ENCODE results near the gene ALG14. TPM values are rescaled to one million over a fixed set of nuclear protein-coding genes. Genes with fewer than 3 reads are reported as not detected.
"Not testable (repeated sequence)": the region's sequence is repeated elsewhere in the genome, so short reads cannot be mapped to it uniquely, and the experiment has no call there.

Gene ALG14
- total RNA-seq, 2 experiments from 2014 or later = 4.3 to 4.4 TPM

DNA sequence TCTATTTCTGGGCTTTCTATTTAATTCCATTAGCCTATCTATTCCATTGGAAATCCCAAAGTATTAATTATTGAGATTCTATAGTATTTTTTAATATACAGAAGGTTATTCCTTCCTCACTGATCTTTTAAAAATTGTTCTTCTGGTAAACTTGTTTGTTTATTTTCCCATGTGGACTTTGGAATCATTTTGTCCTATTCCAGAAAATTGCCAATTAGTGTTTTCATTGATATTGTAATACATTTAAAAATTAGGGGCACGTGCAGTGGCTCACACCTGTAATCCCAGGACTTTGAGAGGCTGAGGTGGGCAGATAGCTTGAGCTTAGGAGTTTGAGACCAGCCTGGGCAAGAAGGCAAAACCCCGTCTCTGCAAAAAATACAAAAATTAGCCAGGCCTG lies 36.0 kb upstream of the ALG14 start:
- Mint-ChIP-seq H3K4me3 (no peak overlapping the region), H3K27ac (no peak overlapping the region), H3K27me3 (peaks cover 3% of the 10 kb centered on the region), H3K9me3 (no peaks in the 10 kb centered on the region), H3K4me1 (ENCODE audit: low read depth) (no peaks in the 10 kb centered on the region), H3K36me3 (no peaks in the 10 kb centered on the region)
- DNase-seq = no peak
- POLR2A ChIA-PET = no interaction called here
- CTCF ChIA-PET = interaction anchor here (0.6 kb wide), 1 partner anchor 9 kb away, joined by 4 read pairs; no protein-coding TSS in a partner anchor
- intact Hi-C loops (cut with micrococcal nuclease) = no loop called here

DNA sequence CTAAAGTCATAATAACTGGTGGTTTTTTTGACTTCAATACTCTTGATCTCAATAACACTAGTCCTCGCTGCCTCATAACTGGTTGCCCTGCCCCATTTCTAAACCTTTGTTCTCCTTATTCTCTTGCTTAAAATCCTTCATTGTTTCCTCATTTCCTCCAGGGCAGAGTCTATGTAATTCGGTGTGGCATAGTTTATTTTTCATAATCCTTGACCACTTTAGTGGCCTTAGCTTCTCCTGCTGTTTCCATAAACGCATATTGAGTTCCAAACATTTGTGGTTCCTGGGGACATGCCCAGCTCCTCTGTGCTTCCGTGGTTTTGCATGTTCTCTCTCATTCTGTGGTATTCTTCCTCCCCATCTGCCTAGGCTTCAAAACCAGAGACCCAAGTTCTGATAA lies 25.4 kb upstream of the ALG14 start:
- no peaks in the 10 kb centered on the region for H3K27me3 Mint-ChIP-seq
- POLR2A ChIA-PET = no interaction called here
- no peak overlapping the region for H3K4me3 Mint-ChIP-seq
- CTCF ChIA-PET = no interaction called here
- no peak overlapping the region for H3K27ac Mint-ChIP-seq
- no peak for DNase-seq
- no peaks in the 10 kb centered on the region for H3K9me3 Mint-ChIP-seq
- H3K36me3 Mint-ChIP-seq = no peaks in the 10 kb centered on the region
- H3K4me1 Mint-ChIP-seq (ENCODE audit: low read depth) = no peaks in the 10 kb centered on the region
- intact Hi-C loops (cut with micrococcal nuclease) = no loop called here

DNA sequence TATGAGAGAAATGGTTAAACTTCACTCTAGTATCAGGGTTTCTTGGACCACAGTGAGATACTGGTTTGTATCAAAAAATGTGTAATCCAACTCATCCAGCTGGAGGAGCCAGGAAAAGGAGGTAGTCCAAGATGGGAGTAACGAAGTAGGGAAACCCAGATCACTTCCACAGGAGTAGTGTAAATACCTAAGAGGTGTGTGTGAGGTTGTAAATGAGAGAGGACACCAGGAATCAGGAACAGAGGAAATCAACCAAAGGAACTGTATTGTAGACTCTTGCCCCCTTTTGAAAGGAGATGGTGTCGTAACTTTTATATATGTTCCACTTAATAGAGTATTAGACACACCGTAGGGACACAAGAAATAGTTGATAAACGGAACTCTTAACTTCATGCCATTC lies 24.7 kb upstream of the ALG14 start:
- CTCF ChIA-PET = no interaction called here
- Mint-ChIP-seq H3K9me3 (no peaks in the 10 kb centered on the region), H3K4me3 (no peak overlapping the region), H3K36me3 (no peaks in the 10 kb centered on the region), H3K27ac (no peak overlapping the region), H3K27me3 (no peaks in the 10 kb centered on the region), H3K4me1 (ENCODE audit: low read depth) (no peaks in the 10 kb centered on the region)
- no peak for DNase-seq
- intact Hi-C loops (cut with micrococcal nuclease) = no loop called here
- POLR2A ChIA-PET = no interaction called here

DNA sequence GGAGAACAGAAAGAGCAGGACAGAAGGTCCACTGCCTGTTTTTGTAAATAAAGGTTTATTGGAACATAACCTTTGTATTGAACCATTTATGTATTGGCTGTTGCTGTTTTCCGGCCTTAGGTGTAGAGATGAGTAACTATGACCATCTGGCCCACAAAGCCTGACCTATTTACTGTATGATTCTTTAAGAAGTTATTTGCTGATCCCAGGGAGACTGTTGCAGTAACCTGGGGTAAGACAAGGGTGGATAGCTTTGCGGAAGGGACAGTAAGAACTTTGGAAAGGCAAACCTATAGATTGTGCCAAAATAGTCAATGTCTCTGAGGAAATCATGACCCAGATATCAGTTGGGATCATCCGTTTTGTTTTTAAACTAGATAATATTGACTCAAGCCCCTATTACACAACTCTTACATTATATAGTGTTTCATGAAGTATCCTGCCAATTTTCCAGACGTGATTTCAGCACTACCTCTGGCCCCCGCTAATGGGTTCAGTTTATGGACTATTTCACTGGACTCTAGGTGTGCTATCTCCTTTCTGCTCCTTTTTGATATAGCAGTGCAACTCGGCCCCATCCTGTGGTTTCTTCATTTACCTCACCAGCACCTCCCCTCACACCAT lies 23.6 kb upstream of the ALG14 start:
- intact Hi-C loops (cut with micrococcal nuclease) = no loop called here
- DNase-seq = no peak
- CTCF ChIA-PET = no interaction called here
- Mint-ChIP-seq H3K27ac (no peak overlapping the region), H3K36me3 (no peaks in the 10 kb centered on the region), H3K4me1 (ENCODE audit: low read depth) (no peaks in the 10 kb centered on the region), H3K9me3 (no peaks in the 10 kb centered on the region), H3K4me3 (no peak overlapping the region), H3K27me3 (no peaks in the 10 kb centered on the region)
- POLR2A ChIA-PET = no interaction called here

DNA sequence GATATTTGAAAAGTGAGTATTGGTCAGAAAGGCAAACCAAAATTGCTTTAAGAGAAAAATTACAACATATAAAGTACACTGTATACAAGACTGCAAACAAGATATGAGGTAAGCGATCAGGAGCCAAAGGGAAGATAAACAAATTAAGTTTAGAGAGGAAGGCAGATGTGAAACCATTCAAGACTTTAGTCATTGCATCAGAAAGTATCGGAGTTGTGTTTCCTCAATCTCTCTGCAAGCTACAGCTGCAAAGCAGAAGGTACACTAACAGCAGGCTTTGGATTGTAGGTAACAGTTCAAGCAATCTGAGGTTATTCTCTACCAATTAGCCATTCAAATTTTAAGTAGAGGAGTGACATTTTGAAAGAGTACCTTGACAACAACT lies 23.1 kb upstream of the ALG14 start:
- intact Hi-C loops (cut with micrococcal nuclease) = no loop called here
- no peaks in the 10 kb centered on the region for H3K4me1 Mint-ChIP-seq (ENCODE audit: low read depth)
- no peaks in the 10 kb centered on the region for H3K27me3 Mint-ChIP-seq
- CTCF ChIA-PET = no interaction called here
- DNase-seq = no peak
- no peaks in the 10 kb centered on the region for H3K9me3 Mint-ChIP-seq
- no peaks in the 10 kb centered on the region for H3K36me3 Mint-ChIP-seq
- H3K4me3 Mint-ChIP-seq = no peak overlapping the region
- POLR2A ChIA-PET = no interaction called here
- no peak overlapping the region for H3K27ac Mint-ChIP-seq

DNA sequence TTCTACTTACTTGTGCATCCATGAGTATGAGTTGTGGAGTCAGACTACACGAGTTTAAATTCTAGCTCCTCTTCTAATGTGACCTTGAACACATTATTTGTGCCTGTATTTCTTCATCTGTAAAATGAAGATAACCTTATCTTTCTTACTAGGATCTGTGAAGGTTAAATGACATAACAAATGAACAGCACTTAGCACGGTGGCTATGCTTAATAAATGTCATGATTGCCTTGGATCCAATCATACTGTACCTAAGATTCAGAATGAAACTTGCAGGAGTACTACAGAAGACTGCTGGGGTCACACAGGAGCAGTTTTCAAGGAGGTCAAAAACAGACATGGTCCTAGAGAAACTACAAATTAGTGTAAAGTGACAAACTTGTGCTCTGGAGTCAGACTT lies 22.2 kb upstream of the ALG14 start:
- H3K4me1 Mint-ChIP-seq (ENCODE audit: low read depth) = no peaks in the 10 kb centered on the region
- POLR2A ChIA-PET = interaction anchor here (0.5 kb wide), 1 partner anchor 44 kb away, joined by 3 read pairs; no protein-coding TSS in a partner anchor
- CTCF ChIA-PET = no interaction called here
- no peak for DNase-seq
- H3K9me3 Mint-ChIP-seq = no peaks in the 10 kb centered on the region
- intact Hi-C loops (cut with micrococcal nuclease) = no loop called here
- no peak overlapping the region for H3K27ac Mint-ChIP-seq
- no peak overlapping the region for H3K4me3 Mint-ChIP-seq
- H3K27me3 Mint-ChIP-seq = no peaks in the 10 kb centered on the region
- H3K36me3 Mint-ChIP-seq = no peaks in the 10 kb centered on the region

DNA sequence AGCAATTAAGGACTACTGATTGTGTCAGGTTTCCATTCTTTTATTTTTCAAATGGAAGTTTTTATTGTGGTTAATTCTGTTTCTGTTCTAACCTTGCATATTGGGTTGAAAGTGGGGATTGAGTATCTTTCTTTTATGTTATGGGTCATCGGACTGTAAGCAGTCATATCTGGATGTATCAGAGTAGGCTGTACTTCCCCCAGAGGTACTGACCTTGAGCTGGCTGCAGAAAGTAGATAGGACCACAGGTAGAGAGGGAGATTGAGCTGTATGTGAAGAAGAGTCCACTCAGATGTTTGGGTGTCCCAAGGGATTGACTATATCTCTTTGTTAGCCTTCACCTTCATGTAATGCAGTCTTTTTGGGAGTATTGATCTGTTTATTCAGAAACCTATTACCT lies 20.5 kb upstream of the ALG14 start:
- H3K9me3 Mint-ChIP-seq = no peaks in the 10 kb centered on the region
- H3K4me3 Mint-ChIP-seq = no peak overlapping the region
- no peaks in the 10 kb centered on the region for H3K4me1 Mint-ChIP-seq (ENCODE audit: low read depth)
- intact Hi-C loops (cut with micrococcal nuclease) = no loop called here
- ChIA-PET POLR2A (no interaction called here), CTCF (interaction anchor here (0.8 kb wide), 1 partner anchor 8 kb away, joined by 3 read pairs; no protein-coding TSS in a partner anchor)
- H3K27ac Mint-ChIP-seq = no peak overlapping the region
- no peak for DNase-seq
- no peaks in the 10 kb centered on the region for H3K36me3 Mint-ChIP-seq
- peaks cover 3% of the 10 kb centered on the region for H3K27me3 Mint-ChIP-seq

DNA sequence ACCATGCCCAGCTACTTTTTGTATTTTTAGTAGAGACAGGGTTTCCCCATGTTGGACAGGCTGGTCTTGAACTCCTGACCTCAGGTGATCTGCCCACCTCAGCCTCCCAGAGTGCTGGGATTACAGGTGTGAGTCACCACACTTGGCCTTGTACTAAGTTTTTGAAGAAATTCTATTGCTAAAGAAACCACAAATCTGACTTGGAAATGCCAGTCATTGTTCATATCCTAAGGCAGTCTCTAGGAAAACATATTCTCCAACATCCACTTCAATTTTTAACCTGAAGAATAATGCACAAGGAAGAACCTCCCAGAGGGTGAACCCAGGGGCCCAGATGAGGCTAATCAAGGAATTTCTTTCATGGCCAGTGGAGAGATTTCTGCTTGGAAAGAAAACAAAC lies 20.1 kb upstream of the ALG14 start:
- H3K36me3 Mint-ChIP-seq; POLR2A ChIA-PET; CTCF ChIA-PET; H3K9me3 Mint-ChIP-seq; H3K27me3 Mint-ChIP-seq; H3K27ac Mint-ChIP-seq; H3K4me1 Mint-ChIP-seq (ENCODE audit: low read depth); intact Hi-C loops (cut with micrococcal nuclease); H3K4me3 Mint-ChIP-seq; DNase-seq: not testable (repeated sequence)

DNA sequence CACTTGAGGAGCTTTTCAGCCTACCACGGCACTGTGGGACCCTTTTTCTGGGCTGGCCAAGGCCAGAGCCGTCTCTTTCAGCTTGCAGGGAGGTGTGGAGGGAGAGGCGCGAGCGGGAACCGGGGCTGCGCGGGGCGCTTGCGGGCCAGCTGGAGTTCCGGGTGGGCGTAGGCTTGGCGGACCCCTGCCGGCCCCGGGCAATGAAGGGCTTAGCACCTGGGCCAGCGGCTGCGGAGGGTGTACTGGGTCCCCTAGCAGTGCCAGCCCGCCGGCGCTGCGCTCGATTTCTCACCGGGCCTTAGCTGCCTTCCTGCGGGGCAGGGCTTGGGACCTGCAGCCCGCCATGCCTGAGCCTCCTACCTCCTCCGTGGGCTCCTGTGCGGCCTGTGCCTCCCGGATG lies 18.5 kb upstream of the ALG14 start:
- H3K4me1 Mint-ChIP-seq (ENCODE audit: low read depth); intact Hi-C loops (cut with micrococcal nuclease); H3K27me3 Mint-ChIP-seq; H3K27ac Mint-ChIP-seq; H3K4me3 Mint-ChIP-seq; H3K36me3 Mint-ChIP-seq; H3K9me3 Mint-ChIP-seq; DNase-seq; POLR2A ChIA-PET: not testable (repeated sequence)
- CTCF ChIA-PET = interaction anchor here (1.3 kb wide), 1 partner anchor 46 kb away, joined by 3 read pairs; no protein-coding TSS in a partner anchor

DNA sequence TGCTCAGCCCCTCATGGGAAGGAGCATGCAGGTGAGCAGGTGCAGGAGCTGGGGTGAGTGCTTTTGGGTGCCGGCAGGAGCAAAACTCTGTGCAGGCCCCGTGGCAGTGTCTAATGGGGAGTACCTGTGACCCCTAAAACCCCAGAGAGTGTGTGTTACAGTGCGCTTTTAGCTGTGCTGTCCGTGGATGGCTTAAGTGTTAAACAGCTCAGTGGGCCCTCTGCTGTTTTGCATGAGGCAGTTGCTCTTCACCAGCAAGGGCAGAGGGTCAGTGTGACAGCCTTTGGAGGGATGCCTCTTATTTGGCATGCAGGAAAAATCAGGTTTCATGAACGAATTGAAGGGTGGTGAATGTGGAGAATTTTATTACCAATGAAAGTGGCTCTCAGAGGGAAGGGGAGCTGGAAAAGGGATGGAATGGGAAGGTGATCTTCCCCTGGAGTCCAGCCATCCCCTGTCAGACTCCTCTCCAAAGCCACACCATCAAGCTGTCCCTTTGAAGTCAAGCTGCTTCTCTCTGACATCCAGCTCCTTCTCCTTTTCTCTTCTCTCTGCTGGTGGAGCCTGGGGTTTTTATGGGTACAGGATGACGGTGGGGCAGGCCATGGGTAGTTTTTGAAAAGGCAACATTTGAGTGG lies 17.0 kb upstream of the ALG14 start:
- H3K27me3 Mint-ChIP-seq = peaks cover 6% of the 10 kb centered on the region
- no peak overlapping the region for H3K27ac Mint-ChIP-seq
- no peaks in the 10 kb centered on the region for H3K9me3 Mint-ChIP-seq
- H3K36me3 Mint-ChIP-seq = no peaks in the 10 kb centered on the region
- CTCF ChIA-PET = no interaction called here
- intact Hi-C loops (cut with micrococcal nuclease) = no loop called here
- no peak overlapping the region for H3K4me3 Mint-ChIP-seq
- POLR2A ChIA-PET = no interaction called here
- H3K4me1 Mint-ChIP-seq (ENCODE audit: low read depth) = no peaks in the 10 kb centered on the region
- DNase-seq = no peak

DNA sequence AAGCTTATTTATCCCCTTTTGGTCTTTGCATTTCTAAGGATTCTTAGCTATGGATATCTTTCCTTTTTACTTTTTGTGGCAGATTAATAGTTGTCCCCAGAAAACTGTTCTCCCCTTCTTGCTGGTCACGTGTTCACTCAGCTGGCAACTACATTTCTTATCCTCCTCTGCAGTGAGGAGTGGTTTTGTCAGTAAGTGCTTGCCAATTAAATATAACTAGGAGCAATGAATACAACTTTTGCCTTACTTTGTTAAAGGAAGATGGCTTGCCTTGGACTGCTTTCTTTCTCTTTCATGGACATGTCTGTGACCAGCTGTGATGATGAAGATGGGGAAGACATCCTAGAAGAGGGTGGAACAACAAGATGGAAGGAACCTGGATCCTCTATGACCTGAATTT lies 15.6 kb upstream of the ALG14 start:
- H3K4me1 Mint-ChIP-seq (ENCODE audit: low read depth) = no peaks in the 10 kb centered on the region
- no peak for DNase-seq
- ChIA-PET CTCF (interaction anchor here (1.3 to 1.5 kb wide), 2 partner anchors 13 to 146 kb away, joined by 4 to 6 read pairs; partner anchors contain the start of gene RWDD3), POLR2A (no interaction called here)
- intact Hi-C loops (cut with micrococcal nuclease) = no loop called here
- H3K27me3 Mint-ChIP-seq = peaks cover 6% of the 10 kb centered on the region
- no peaks in the 10 kb centered on the region for H3K36me3 Mint-ChIP-seq
- no peak overlapping the region for H3K27ac Mint-ChIP-seq
- H3K4me3 Mint-ChIP-seq = no peak overlapping the region
- no peaks in the 10 kb centered on the region for H3K9me3 Mint-ChIP-seq

DNA sequence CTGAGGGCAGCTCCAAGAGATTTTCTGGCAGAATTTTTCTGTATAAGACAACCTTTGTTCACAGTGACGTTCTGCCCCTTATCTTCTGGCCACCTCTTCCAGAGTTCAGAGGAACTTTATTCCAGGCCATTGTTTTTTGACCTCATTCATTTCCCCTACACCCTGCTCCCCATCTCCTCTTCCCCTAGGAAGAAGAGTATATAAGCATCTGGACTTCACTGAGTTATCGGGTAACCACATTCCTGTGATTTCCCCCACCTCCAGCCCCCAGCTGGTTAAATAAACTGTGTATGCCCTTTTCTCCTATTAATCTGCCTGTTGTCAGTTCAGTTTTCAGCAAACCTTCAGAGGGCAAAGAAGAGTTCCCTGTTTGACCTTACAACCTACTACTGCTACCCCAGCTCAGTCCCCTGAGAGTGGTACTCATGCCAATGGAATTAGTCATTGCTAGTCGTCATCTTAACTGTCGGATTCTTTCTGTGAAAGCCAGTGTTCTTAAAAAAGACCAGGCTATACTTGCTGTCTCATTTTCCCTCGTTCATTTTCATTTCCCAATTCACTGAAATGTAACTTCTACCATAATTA lies 14.3 kb upstream of the ALG14 start:
- CTCF ChIA-PET = interaction anchor here (1.3 to 1.5 kb wide), 2 partner anchors 12 to 147 kb away, joined by 3 to 4 read pairs; partner anchors contain the start of gene RWDD3
- Mint-ChIP-seq H3K27me3 (peaks cover 6% of the 10 kb centered on the region), H3K9me3 (no peaks in the 10 kb centered on the region), H3K27ac (no peak overlapping the region), H3K4me3 (no peak overlapping the region), H3K4me1 (ENCODE audit: low read depth) (no peaks in the 10 kb centered on the region), H3K36me3 (no peaks in the 10 kb centered on the region)
- no peak for DNase-seq
- intact Hi-C loops (cut with micrococcal nuclease) = no loop called here
- POLR2A ChIA-PET = no interaction called here

DNA sequence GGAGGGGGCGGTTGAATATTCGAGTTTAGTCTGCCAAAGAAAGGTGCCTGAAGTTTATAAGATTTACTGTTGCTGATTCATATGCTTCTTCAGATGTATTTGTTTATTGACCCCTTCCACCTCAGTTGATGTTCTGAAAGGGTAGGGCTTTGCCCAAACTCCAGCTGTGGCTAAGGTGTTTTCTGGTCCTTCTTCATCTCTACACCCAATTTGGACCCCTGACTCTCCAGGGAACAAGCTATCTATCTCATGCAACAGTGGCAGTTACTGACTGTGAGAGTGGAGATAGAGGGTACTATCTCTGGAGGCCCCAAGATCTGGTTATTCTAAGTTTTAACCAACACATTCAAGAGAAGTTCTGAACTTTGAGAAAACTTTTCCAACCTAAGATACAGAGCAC lies 12.6 kb upstream of the ALG14 start:
- CTCF ChIA-PET = interaction anchor here (0.6 to 3.5 kb wide), 9 partner anchors 8 to 232 kb away, joined by 3 to 33 read pairs (median 3); partner anchors contain the start of genes ALG14 and RWDD3
- H3K27ac Mint-ChIP-seq = no peak overlapping the region

More for the DNA sequence above, 12.6 kb upstream of the ALG14 start:
- intact Hi-C loops (cut with micrococcal nuclease) = no loop called here
- no peak overlapping the region for H3K4me3 Mint-ChIP-seq
- H3K27me3 Mint-ChIP-seq = peaks cover 6% of the 10 kb centered on the region
- POLR2A ChIA-PET = no interaction called here
- no peaks in the 10 kb centered on the region for H3K9me3 Mint-ChIP-seq
- no peak for DNase-seq
- H3K4me1 Mint-ChIP-seq (ENCODE audit: low read depth) = no peaks in the 10 kb centered on the region
- H3K36me3 Mint-ChIP-seq = no peaks in the 10 kb centered on the region
